Endothelial cell of umbilical vein (primary cell): ENCODE data around the gene KHNYN. TPM values are rescaled to one million over a fixed set of nuclear protein-coding genes. Genes with fewer than 3 reads are reported as not detected.
"Not testable (repeated sequence)": the region's sequence is repeated elsewhere in the genome, so short reads cannot be mapped to it uniquely, and the experiment has no call there.

Experiments
- BruUV-seq: library from RNA; stranded (reverse); fragments of 400-500 nt; replicated peaks from 2 replicates; lab custom pipeline; 2021; lab: Mats Ljungman, UMichigan
- CTCF ChIA-PET: fragments of 300-600, 350-600 bp; sonication (Branson Sonifier 250); formaldehyde crosslinking; loops from one replicate; lab custom pipeline; 2021; ENCODE audit warnings: antibody characterized with exemption, inconsistent platforms; lab: Charles Lee
- POLR2A ChIA-PET: fragments of 300-600, 350-600 bp; sonication (Branson Sonifier 250); formaldehyde crosslinking; loops from one replicate; lab custom pipeline; 2021; ENCODE audit warnings: antibody characterized with exemption, inconsistent platforms; lab: Charles Lee
- DNase-seq: peaks from one replicate; pipeline ENCODE4 v3.0.0-alpha.2; 2011; ENCODE audit warnings: low read depth, low spot score
- FAIRE-seq: peaks from 2 replicates; lab custom pipeline; 2011; peaks lifted over from hg19 to GRCh38; lab: Jason Lieb, UNC
- H2AFZ ChIP-seq: 2 replicates; pipeline ENCODE4 v1.6.0; 2012; ENCODE audit warnings: low read depth, low read length, control low read depth, inconsistent platforms
- H3K27ac ChIP-seq: 2 replicates; pipeline ENCODE4 v1.5.1; 2011; ENCODE audit warnings: low read depth, mild to moderate bottlenecking, control low read depth, low read length, moderate library complexity; ENCODE audit not compliant: insufficient read depth
- H3K27me3 ChIP-seq, 2 experiments: 2 replicates each; pipeline versions ENCODE4 v1.6.0 to v1.6.1; 2011; ENCODE audit warnings: low read length in 2 of 2, mixed read lengths in 1 of 2; ENCODE audit not compliant: control insufficient read depth in 2 of 2, insufficient read depth in 2 of 2
- H3K36me3 ChIP-seq, 2 experiments: 2 replicates in 1 of 2; 3 replicates in 1 of 2; pipeline ENCODE4 v1.5.1; 2011; ENCODE audit warnings: low read length in 2 of 2, mild to moderate bottlenecking in 1 of 2, moderate library complexity in 1 of 2; ENCODE audit not compliant: control insufficient read depth in 2 of 2, insufficient read depth in 2 of 2; ENCODE audit errors: extremely low read depth in 1 of 2
- H3K4me1 ChIP-seq: 3 replicates; pipeline ENCODE4 v1.5.1; 2011; ENCODE audit warnings: mild to moderate bottlenecking, low read length; ENCODE audit not compliant: control insufficient read depth, insufficient read depth; ENCODE audit errors: extremely low read depth
- H3K4me2 ChIP-seq: 2 replicates; pipeline ENCODE4 v1.6.1; 2011; ENCODE audit warnings: low read length, control low read depth, mixed read lengths; ENCODE audit not compliant: insufficient read depth
- H3K4me3 ChIP-seq, 3 experiments: fragments of 200-600 bp in 1 of 3; sonication (generic), shearing (Covaris generic) in 1 of 3; replicated peaks in 1 of 3; 2 replicates each; pipeline ENCODE4 v1.5.1; 2011 to 2016; ENCODE audit warnings: control low read depth in 3 of 3, low read length in 3 of 3, mild to moderate bottlenecking in 2 of 3, inconsistent platforms in 1 of 3, low read depth in 1 of 3, moderate library complexity in 1 of 3; ENCODE audit not compliant: insufficient read depth in 1 of 3
- H3K79me2 ChIP-seq: 2 replicates; pipeline ENCODE4 v1.6.0; 2012; ENCODE audit warnings: low read length, inconsistent platforms; ENCODE audit not compliant: control insufficient read depth, insufficient read depth
- H3K9ac ChIP-seq: replicated peaks from 2 replicates; pipeline ENCODE3; 2011; ENCODE audit warnings: low read length, control low read depth; ENCODE audit not compliant: insufficient read depth; ENCODE audit errors: extremely low read depth
- H3K9me1 ChIP-seq: replicated peaks from 3 replicates; pipeline ENCODE4 v1.6.0; 2011; ENCODE audit warnings: mild to moderate bottlenecking, low read length; ENCODE audit not compliant: control insufficient read depth, insufficient read depth; ENCODE audit errors: extremely low read depth
- H3K9me3 ChIP-seq: replicated peaks from 2 replicates; pipeline ENCODE4 v1.5.1; 2012; ENCODE audit warnings: low read length, inconsistent platforms; ENCODE audit not compliant: control insufficient read depth, insufficient read depth
- H4K20me1 ChIP-seq: replicated peaks from 2 replicates; pipeline ENCODE3; 2011; ENCODE audit warnings: mild to moderate bottlenecking, low read length; ENCODE audit not compliant: control insufficient read depth, insufficient read depth; ENCODE audit errors: extremely low read depth
- CTCF ChIP-seq, 2 donors: IDR thresholded peaks; 1 replicate in 1 of 2; 2 replicates in 1 of 2; pipeline ENCODE4 v1.5.1; 2011; ENCODE audit warnings: low read length in 2 of 2, mild to moderate bottlenecking in 2 of 2, moderate library complexity in 2 of 2, control low read depth in 1 of 2, inconsistent platforms in 1 of 2, low read depth in 1 of 2; ENCODE audit not compliant: insufficient read depth in 1 of 2; ENCODE audit errors: extremely low read depth in 1 of 2
- FOS ChIP-seq: IDR thresholded peaks from 2 replicates; pipeline ENCODE4 v1.6.1; 2011; ENCODE audit warnings: mild to moderate bottlenecking, low read length, moderate library complexity, borderline replicate concordance; ENCODE audit not compliant: insufficient read depth
- JUN ChIP-seq: IDR thresholded peaks from 2 replicates; pipeline ENCODE4 v1.6.1; 2011; ENCODE audit warnings: borderline replicate concordance, low read depth; ENCODE audit not compliant: insufficient read length, insufficient read depth
- MAX ChIP-seq: IDR thresholded peaks from 2 replicates; pipeline ENCODE4 v1.6.1; 2011; ENCODE audit not compliant: insufficient read depth, insufficient read length
- MYC ChIP-seq: IDR thresholded peaks from one replicate; pipeline ENCODE4 v1.6.1; 2011; ENCODE audit warnings: mild to moderate bottlenecking, low read depth, low read length
- POLR2A ChIP-seq: IDR thresholded peaks from 2 replicates; pipeline ENCODE4 v1.6.1; 2012; ENCODE audit warnings: low read depth, mild to moderate bottlenecking, control low read depth, low read length
- POLR2AphosphoS5 ChIP-seq: IDR thresholded peaks from 2 replicates; pipeline ENCODE4 v1.6.1; 2012; ENCODE audit warnings: low read depth, mild to moderate bottlenecking, control low read depth, low read length, moderate library complexity; ENCODE audit not compliant: insufficient read depth
- dilution Hi-C: fragments of 300-500 bp; cut with MboI; formaldehyde crosslinking; loops from one replicate; pipeline ENCODE4 v1.15.0; 2019; ENCODE audit warnings: low sequenced_read_pairs; ENCODE audit not compliant: extremely low pct_ligation_motif_present
- intact Hi-C: fragments of 100-400 bp; cut with micrococcal nuclease; formaldehyde crosslinking; loops from one replicate; pipeline ENCODE4 v1.10.0; 2022
- polyA plus RNA-seq, 4 experiments: library from polyadenylated mRNA; depleted of rRNA in 3 of 4; stranded (reverse) in 3 of 4; unstranded in 1 of 4; fragments of >200 nt; gene quantifications; 2 replicates each; pipeline versions ENCODE4 v1.2.1 to v1.2.3, GENCODE V29; 2011 to 2012; ENCODE audit warnings: missing spikeins in 1 of 4
- total RNA-seq: library from RNA; stranded (reverse); gene quantifications from 2 replicates; pipeline ENCODE4 v1.2.3, GENCODE V29; 2021

KHNYN gene
- total and polyA plus RNA-seq, 2 donors (not counting 3 experiments of a cell fraction or from before 2014, with no cell fraction given), result 25.4 to 63.3 TPM

- no peaks in the 10 kb centered on the region for H3K4me1 ChIP-seq
- H4K20me1 ChIP-seq, result no peaks in the 10 kb centered on the region
- BruUV-seq, result no TSS peak
- H3K36me3 ChIP-seq, result no peaks in the 10 kb centered on the region
- no peaks in the 10 kb centered on the region for H3K27me3 ChIP-seq
- DNase-seq (no peak), FAIRE-seq (no peak)
- no peak overlapping the region for H3K9ac ChIP-seq
- ChIA-PET CTCF (interaction anchor here (1.0 to 1.5 kb wide), 2 partner anchors 44 to 130 kb away, joined by 3 read pairs; no protein-coding TSS in a partner anchor), POLR2A (no interaction called here)
- no peaks in the 10 kb centered on the region for H3K9me3 ChIP-seq
- no peak for TF ChIP-seq CTCF (IDR thresholded peaks at IDR 0.05; ENCODE audit: extremely low read depth in 1 of 2, insufficient read depth in 1 of 2, low read depth in 1 of 2, low read length in 2 of 2)
- TF ChIP-seq POLR2AphosphoS5, result no peak
- TF ChIP-seq MYC, result no peak
- no peak for TF ChIP-seq POLR2A
- TF ChIP-seq FOS, result no peak
- TF ChIP-seq JUN, result no peak
- TF ChIP-seq MAX, result no peak
- H3K27ac ChIP-seq, result no peak overlapping the region
- intact Hi-C loops (no loop called here), dilution Hi-C loops (no loop called here)
- no peak overlapping the region for H3K4me2 ChIP-seq
- no peaks in the 10 kb centered on the region for H3K79me2 ChIP-seq
- no peaks in the 10 kb centered on the region for H3K9me1 ChIP-seq
- no peak overlapping the region for H3K4me3 ChIP-seq
- no peak overlapping the region for H2AFZ ChIP-seq
Measured at GRCh38 chr14:24475261-24475660, 45.5 kb downstream of the KHNYN start.

- H3K9me3 ChIP-seq, H3K4me3 ChIP-seq, DNase-seq, H3K9ac ChIP-seq, H3K9me1 ChIP-seq, H2AFZ ChIP-seq, H3K4me1 ChIP-seq, H3K27ac ChIP-seq, BruUV-seq, H3K4me2 ChIP-seq, intact Hi-C loops, CTCF ChIA-PET, H4K20me1 ChIP-seq, H3K36me3 ChIP-seq, H3K79me2 ChIP-seq, dilution Hi-C loops, H3K27me3 ChIP-seq, FAIRE-seq, POLR2A ChIA-PET: not testable (repeated sequence)
Measured at GRCh38 chr14:24479999-24480398, 50.2 kb downstream of the KHNYN start.
